ENCODE measurements around the gene CX3CR1.

DNA sequence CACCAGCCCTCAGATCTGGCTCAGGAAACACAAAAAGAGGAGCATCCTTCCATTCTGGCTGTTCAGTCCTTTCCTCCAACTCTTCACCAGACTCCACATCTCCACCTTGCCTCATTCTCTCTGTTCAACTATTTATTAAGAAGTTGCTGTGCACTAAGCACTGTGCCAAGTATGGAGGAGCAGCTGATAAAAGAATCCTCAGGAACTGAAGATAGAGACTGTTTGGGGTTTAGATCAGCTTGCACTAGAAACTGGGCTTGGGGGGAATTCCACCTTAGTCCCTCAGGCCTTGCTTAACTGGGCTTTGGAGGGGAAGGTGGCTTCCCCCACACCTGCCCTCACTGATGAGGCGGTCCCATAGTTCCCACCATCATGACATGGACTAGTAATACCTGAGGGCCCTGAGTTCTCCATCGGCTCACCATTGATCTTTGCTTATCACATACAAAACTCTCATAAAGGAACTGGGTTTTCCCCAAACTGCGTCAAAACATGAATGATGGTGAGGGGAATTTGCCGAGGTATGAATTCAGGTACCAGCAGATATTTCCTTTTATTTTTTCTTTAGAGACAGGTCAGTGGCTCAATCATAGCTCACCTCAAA, 48.0 kb upstream of the CX3CR1 start:
- TF ChIP-seq GATA3 (IDR thresholded peaks at IDR 0.05; ENCODE audit: low read depth, low read length) (no peak), GATA2 (IDR thresholded peaks at IDR 0.05; ENCODE audit: low read depth, low read length) (no peak)

Measured in SH-SY5Y (cell line).